Stimulated activated CD4-positive, alpha-beta T cell treated with anti-CD3 and anti-CD28 coated beads, Interleukin-4, amount 100 ng/mL, for 1 hour (primary cell): Measurements from ENCODE around the gene MPP2.
A peak's percentile ranks its signal among the peaks of the same experiment; 100 is the strongest.
"Not testable (repeated sequence)": the region's sequence is repeated elsewhere in the genome, so short reads cannot be mapped to it uniquely, and the experiment has no call there.

Source experiments
- DNase-seq: peaks from one replicate; pipeline ENCODE4 v3.0.0-alpha.2; 2020

Gene MPP2

DNA sequence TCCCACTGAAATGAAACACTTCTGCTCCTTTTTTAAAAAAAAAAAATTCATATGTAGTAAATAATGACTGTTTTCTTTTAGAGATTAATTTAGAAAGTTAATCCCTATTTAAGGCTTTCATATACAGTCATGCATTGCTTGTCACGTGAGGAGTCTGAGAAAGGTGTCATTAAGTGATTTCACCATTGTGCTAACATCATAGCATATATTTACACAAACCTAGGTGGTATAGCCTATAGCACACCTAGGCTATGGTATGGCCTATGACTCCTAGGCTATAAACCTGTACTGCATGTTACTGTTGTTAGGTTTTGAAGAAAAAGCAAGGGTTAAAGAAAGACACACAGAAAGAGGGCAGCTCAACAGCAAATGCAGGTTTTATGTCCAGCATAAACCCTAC is 21.3 kb upstream of the MPP2 start:
- DNase-seq, result no peak

DNA sequence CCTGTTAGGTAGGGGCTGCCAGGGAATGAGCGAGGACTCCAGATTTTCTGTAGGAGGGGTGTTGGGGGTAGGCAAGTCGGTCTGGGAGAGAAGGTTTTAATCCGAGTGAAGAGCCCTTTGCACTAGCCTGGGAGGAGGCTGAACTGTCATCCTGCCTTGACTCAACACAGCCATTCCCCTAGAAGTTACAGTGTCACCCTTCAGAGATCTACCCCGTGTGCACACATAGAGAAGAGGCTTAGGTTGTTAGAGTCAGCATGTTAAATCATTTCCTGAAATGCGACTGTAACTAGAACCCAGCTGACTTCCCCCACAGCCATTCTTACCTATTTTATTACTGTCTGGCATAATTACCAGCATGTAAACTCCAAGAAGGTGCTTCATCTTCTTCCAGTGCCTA is 20.6 kb upstream of the MPP2 start:
- DNase-seq, result not testable (repeated sequence)

DNA sequence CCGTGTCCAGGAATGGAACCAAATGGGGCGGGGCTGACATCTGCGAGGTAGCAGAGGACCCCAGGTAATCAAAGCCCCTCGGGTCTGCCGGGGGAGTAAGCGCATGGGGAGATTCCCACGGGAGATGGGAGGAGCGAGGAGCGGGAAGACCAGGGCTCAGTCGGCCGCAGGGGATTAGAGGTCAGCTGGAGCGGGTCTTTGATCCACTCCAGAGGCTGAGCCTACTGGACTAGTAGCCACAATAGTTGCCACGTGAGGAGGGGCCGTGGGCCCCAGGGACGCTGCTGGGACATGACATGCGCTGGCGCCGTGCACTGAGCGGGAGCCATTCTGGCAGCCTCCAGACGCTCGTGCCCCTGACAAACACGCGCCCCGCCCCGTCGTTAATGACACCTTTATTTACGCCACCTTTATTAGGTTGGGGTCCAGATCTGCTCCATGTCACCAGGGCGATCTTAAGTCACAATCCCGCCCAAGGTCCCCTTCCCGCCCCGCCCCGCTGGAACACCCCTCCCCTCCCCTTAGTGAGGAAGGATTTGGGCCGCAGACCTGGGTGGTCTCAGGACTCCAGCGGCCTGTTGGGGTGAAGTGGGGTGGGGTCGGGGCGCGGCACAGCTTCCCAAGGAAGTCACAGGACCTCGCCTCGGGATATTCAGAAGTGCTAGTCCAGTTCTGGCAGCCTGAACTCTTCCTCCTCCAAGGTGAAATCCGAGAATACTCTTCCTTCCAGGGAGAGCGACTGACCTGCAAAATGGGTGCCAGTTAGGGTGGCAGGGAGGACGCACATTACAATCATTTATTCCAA is 19.9 kb upstream of the MPP2 start:
- DNase-seq, result peak; percentile 29

DNA sequence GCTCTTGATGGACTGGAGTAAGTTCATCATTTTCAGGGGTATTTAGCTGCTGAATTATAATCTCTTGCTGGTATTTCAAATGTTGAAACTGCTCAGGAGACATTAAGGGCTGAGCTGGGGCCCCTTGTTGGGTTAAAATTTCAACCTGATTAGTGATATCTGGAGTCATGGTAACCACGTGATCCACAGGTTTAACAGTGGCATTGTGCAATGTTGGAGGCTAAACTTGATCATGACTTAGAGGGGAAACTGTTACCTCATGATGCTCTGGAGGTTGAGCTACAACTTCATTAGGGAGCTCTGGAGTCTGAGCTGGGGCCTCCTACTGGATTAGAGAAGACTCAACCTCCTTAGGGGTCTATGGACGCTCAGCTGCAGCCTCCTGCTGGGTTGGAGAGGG is 17.2 kb upstream of the MPP2 start:
- no peak for DNase-seq

DNA sequence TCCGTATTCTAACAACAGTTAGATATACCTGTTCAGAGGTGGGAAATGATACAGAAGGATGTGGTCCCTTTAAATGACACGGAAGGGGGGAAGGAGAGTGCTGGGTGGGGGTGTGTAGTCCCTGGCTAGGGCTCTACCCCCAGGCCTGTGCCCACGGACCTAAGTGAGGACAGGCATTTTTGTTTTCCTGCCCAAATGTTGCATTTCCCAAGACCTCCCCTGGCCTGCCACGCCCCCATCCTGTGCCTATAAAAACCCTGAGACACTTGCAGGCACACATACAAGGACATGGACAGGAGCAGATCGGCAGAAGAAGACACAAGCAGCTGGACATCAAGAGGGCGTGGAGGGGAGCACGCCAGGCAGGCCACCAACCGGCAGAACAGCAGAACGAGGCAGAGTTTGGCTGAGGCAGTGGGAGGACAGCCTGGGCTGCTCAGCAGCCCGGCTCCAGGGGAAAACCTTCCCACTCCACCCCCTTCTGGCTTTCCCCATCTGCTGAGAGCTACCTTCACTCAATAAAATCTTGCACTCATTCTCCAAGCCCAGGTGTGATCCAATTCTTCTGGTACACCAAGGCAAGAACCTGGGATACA is 13.3 kb upstream of the MPP2 start:
- no peak for DNase-seq

DNA sequence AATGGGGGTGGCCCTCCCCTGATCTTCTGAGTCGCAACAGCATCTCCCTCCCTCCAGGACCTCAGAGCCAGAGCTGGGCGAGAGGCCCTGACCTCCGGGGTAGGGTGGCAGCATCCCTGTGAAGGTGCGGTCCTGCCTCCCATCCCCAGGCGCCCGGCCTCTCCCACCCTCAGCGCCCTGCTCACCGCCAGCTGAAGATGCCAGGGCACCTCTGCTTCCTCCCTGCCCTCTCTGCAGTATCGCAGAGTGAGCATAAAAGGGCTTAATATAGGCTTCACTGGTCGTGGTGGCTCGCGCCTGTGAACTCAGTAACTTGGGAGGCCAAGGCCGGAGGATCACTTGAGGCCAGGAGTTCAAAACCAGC is 10.7 kb upstream of the MPP2 start:
- no peak for DNase-seq

DNA sequence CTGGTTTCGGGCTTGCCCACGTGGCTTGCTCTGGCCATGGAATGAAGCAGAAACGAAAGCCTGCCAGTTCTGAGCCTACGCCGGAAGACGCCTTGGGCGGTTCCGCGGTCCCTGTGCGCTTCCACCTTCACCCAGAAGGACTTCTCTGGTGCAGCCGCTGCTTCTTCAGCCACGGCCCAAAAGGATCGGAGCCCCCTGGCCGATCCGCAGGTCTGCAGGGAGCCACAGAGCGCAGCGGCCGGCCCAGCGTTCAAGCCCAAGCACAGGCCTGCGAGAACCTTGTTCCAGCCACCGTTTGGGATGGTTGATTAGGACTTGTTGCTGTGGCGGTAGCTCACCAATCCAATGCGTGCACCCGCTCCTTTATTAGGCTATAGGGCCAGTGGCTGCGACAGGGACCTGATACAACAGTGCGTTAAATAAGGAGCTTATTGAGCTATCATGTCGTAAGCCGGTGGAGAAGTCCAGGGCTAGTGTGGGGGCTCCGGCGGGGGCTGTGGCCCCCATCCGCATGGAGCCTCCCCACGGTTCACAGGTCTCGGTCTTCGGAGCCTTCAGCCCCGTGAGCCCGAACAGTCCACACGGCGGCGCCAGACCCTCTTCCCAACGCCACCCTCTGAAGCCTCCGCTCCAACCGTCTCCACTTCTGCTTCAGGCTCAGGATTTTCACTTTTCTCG is 10.2 kb upstream of the MPP2 start:
- peak; percentile 61 for DNase-seq

DNA sequence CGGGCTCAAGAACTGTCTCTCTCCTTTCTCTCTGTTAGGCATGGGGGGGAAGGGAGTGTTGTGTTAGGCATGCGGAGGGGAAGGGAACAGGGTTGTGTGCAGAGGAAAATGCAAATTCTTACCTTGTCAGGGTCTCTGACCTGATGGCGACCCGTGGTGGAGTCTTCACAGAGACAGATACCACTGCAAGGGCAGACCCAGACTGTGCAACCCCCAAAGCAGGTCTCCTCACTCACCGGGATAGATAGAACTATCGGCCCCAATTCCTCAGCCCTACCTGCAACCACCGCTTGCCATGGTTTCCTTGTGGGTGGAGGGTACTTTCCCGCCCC is 9.6 kb upstream of the MPP2 start:
- no peak for DNase-seq

DNA sequence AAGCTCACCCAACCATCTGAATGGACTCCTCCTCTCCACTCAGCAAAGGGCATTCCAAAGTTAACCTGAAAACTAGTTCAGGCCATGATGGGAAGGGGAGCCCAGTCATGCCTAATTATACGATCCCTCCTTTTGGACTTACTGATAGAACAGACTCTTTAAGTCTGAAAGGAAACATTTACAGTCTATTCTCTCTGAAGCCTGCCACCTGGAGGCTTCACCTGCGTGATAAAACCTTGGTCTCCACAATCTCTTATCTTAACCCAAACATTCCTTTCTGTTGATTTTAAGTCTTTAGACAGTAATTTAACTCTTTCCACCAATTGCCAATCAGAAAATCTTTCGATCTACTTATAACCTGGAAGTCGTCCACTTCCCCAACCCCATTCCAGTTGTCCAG is 9.0 kb upstream of the MPP2 start:
- DNase-seq, result no peak

DNA sequence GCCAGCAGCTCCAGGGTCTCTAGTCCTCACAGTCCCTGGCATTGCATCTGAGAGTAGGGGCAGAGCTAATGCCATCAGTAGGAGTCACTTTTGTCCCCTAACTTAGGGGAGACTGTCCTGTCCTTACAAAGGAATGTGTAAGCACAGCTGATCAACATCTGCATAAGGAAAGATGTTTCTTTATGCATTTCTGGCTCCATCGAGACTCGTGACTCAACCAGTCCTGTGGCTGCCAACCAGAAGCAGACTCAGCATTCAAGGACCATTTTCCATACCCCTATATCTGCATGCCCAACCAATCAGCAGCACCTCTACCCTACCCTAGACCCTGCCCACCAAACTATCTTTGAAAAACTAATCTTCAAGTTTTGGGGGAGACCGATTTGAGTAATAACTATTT is 8.2 kb upstream of the MPP2 start:
- no peak for DNase-seq

DNA sequence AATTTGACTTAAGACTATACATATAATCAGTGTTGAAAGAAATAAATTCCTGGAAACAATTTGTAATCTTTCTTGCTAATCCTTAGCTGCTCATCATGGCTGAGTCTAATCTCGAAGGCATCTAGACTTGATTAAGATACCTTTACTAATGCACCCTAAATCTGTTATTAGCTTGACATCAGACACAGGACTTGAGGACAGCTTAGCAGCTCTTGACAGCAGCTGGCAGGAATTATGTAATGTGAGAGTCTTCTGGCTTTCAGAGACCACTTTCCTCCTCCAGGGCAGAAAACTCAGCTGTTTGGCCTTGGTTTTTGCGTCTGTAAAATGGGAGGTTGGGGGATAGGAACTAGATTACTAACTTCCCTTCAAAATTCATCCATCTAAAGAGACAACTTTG is 7.1 kb upstream of the MPP2 start:
- DNase-seq, result no peak

DNA sequence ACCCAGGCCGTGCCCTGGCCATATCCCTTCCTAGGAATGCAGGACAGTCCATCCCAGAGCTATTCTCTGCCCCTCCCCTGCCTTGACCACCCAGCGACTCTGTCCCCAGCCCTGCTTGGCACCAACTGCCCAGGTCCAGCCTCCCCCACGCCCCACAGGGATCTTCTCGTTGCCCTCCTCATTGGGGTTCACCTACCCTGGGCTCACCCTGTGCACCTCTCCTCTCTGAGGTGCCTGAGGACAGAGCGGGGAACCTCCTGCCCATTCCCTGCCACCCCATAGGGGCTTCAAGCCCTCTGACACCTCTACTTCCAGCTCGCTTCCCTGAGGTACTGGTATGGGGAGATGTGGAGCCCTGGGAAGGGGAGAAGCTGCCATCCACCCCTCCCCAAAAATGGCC is 6.2 kb upstream of the MPP2 start:
- no peak for DNase-seq

DNA sequence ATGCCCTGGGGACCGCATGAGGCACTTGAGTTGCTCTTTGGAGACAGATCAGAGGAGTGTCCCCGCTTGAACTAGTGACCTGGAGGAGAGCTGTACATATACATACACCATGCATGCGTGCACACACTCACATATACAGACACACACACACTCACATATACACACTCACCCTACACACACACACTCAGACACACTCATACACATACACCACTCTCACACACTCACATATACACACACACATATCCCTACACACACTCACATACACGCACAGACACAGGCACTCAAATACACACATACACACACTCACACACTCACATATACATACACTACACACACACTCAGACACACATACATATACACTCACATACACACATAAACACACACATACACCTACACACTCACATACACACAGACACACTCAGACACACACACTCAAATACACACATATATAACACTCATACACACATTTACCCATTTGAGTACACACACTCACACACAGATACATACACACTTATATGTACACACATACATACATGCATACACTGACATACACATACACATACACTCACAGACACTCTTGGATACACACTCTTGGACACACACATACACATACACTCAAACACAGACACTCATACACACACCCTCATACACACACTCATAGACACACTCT is 5.4 kb upstream of the MPP2 start:
- DNase-seq, result no peak

DNA sequence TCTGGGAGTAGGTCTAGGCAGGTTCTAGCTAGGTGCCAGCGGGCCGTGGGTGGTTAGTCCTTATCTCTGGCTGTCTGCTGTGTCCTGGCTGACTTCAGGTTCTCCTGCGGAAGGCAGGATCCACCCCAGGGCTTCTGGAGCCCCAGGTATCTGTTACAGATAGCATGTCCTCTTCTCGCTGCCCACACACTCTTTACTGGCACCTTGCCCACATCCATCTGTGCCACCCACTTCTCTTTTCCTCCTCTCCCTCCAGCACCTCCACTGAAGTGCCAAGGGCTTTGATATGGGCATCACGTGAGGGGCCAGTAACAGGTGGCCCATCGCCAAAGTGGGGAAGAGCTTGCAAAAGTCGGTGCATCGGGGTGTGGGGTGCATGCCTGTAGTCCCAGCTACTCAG is 4.6 kb upstream of the MPP2 start:
- DNase-seq, result no peak

DNA sequence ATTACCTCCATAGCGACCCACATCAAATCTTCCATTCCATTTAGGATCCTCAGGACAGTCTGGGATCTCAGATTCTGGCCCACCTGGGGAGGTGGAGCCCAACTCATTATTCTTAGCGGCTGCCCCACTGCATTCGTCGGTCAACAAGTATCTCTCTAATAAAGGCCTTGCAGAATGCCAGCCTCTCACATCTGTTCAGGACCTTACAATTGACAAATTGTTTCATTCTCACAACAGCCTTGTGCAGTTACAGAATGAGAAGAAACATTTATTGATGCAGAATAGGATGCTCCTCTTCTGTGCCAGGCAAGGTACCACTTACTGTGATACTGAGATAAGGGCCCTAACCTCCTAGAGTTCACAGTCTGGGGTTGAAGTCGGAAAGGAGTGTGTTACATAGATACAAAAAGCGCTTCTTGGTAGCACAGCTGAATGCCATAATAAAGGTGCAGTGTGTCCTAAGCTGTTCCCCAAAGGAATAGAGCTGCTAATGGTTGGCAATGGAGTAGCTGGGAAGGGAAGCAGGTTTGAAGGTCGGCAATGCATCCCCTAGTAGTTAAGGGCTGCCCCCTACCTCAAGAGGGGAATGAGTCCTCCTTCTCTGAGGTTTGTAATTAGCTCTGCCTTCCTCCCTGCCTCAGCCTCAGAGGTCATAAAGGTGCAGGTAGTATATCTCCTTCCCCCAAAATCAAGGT is 2.3 kb upstream of the MPP2 start:
- DNase-seq, result no peak

DNA sequence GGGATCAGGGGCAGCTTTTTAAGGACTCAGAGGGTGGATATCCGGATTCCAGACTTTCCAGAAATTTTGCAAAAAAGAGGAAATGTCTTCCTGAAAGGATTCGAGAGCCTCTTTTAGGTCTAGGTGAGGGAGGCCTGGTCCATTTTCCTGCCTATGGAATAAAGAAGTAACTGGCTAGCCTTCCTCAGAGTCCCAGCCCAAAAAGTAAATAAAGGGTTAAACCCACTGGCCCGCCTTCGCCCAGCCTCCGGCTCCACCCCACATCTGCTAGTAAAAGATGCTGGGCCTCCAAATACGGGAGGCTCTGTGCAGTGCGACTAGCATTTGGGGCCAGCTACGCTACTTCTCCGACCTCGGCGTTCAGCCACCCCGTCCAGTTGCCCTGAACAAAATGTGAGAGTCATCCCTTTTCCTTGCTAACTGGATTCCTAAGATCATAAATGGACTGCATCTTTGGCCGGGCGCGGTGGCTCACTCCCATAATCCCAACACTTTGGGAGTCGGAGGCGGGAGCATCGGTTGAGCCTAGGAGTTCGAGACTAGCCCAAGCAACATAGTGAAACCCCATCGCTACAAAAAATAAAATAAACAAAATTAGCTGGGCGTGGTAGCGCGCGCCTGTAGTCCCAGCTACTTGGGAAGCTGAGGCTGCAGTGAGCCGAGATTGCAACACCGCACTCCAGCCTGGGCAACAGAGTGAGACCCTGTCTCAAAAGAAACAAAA is 824 bp upstream of the MPP2 start:
- peak; percentile 63 for DNase-seq

DNA sequence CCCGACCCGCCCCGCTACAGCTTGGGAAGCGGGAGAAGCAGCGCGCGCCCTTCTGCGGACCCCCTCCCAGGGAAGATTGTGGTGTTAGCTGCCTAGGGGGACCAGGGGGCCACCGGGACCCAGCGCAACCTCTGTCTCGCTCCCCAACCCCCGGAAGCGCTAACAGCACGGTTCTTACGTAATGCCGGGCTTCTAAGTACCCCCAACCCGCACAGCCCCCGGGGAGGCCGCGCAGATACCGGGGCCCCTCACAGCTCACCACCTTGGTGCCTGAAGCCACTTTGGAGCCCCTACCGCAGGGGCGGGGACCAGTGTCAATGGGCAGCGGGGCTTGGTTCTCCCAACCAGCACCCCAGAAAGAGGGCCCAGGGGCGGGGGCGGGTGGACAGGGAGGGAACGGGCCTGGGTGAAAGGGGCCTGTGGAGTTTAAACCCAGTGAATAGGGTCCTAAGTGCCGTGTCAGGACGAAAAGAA is 348 bp downstream of the MPP2 start:
- DNase-seq, result peak; percentile 6

DNA sequence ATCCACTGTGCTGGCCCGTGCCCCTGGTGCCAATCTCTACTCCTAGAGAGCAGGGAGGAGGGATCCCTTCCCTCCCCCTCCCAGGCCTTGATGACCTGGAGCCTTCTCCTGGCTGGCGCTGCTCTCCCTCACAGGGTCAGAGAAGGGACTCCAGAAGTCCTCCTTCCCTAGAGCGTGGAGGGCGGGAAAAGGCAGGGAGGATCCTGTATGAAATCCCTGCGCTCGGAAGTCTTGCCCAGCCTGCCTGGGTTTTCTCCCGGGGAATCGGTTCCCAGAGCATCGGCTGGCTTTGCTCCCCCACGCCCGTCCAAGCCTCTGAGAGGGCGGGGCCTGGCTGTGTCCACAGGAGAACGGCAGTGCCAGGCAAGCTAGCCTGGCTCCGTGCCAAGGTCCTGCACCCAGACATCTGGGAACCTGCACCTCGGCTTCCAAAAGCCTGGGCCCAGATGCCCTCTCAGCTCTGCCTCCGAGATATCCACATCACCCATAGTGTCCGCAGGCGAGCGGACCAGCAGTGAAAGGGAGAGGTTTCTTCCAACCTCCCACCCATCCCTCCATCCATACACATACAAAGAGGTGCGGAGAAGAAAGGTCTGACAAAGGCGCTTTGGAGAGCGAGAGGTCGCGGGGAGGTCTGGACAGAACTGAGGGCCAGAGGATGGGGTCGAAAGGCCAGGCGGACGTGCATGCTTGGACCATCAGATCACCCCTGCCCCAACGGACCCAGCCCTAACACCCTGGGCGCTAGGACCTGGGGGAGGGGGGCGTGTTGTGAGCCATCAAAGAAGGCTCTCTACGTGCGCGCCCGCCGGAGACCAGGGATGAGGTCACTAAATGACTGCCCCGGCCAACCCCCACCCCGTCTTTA is 1.1 kb downstream of the MPP2 start:
- DNase-seq, result peak; percentile 42

DNA sequence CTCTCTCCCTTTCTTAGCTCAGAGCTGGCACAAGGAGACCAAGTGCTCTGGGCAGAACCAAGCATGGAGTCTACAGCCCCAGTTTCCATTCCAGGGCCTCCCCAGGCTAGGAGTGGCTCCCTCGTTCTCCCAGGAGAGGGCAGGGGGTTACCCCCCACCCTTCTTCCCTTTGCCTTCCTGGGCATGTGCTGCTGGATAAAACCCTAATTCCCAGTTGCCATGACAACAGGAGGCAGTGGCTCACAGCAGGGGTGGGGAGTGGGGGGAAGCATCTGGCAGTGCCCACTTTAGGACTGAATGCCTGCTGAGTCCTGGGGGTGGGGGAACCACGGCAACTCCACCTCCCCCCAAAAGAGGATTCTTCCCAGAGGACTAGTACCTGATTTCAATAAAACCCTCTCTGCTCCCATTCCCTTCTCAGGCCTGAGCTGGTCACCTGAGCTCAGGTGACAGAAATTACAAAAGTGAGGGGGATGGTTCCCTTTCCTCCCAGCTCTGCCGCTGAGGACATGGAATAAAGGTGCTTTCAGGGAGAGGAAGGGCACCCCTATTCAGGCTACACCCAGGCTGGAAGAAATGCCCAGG is 1.8 kb downstream of the MPP2 start:
- DNase-seq, result no peak

DNA sequence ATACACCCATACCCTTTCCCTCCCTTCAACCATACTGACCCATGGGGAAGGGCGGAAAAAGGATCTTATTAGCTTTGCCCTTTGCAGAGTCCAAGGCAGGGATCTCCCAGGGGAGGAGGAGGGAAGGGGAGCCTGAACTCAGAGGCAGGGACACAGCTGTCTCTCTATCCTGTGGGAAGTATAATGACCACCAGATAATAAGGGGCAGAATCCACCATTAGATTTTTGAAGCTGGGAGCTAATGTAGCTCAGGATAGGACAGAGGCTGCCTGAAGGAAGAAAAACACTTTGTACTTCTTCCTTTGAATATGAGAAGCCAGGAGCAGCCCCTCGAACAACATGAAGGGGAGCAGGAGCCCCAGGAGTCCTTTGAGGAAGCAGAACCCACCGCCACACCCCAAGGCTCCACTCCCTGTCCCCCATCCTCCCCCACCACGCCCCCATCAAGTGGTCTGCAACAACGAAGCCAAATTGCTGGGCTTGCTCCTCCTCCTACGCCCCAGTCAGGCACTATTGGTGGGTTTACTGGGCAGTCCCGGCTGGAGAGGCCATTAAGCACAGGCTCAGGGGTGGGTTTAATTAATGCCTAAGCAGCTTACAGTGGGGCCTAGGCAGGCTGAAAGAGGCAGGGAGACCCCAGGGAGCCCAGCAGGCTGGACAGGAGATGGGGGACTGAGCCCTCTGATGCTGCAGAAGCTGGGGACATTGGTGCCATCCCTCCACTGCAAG is 5.3 kb downstream of the MPP2 start:
- DNase-seq, result no peak
